A673 (cell line): ENCODE measurements around the gene ACTR3. TPM values are rescaled to one million over a fixed set of nuclear protein-coding genes. Genes with fewer than 3 reads are reported as not detected.

ENCODE experiments used
- BruUV-seq: library from RNA; stranded (reverse); fragments of 400-500 nt; replicated peaks from 2 replicates; lab custom pipeline; 2021; lab: Mats Ljungman, UMichigan
- CTCF ChIA-PET: fragments of 300-600 bp; sonication (Branson Sonifier 250); formaldehyde crosslinking; loops from one replicate; lab custom pipeline; 2022; ENCODE audit warnings: antibody characterized with exemption; lab: Charles Lee
- POLR2A ChIA-PET: fragments of 300-600 bp; sonication (Branson Sonifier 250); formaldehyde crosslinking; loops from one replicate; lab custom pipeline; 2022; ENCODE audit warnings: antibody characterized with exemption; ENCODE audit not compliant: low non-redundant PET; lab: Charles Lee
- DNase-seq: peaks from one replicate; pipeline ENCODE4 v3.0.0-alpha.2; 2015; ENCODE audit warnings: low spot score
- H3K27ac ChIP-seq: fragments of 200-600 bp; sonication (generic); 2 replicates; pipeline ENCODE4 v1.5.1; 2016; ENCODE audit warnings: mixed run types, low read depth, mild to moderate bottlenecking, mixed read lengths, antibody characterized with exemption, low read length; ENCODE audit not compliant: poor library complexity, severe bottlenecking
- H3K27me3 ChIP-seq: fragments of 200-600 bp; sonication (generic); replicated peaks from 2 replicates; pipeline ENCODE4 v1.6.1; 2017; ENCODE audit warnings: mixed run types, low read depth, mild to moderate bottlenecking, mixed read lengths, antibody characterized with exemption, low read length; ENCODE audit not compliant: insufficient read depth, poor library complexity
- H3K36me3 ChIP-seq: fragments of 200-600 bp; sonication (generic); 2 replicates; pipeline ENCODE4 v1.6.1; 2016; ENCODE audit warnings: mixed run types, mild to moderate bottlenecking, mixed read lengths, antibody characterized with exemption, low read length; ENCODE audit not compliant: insufficient read depth, poor library complexity, severe bottlenecking
- H3K4me1 ChIP-seq: fragments of 200-600 bp; sonication (generic); 2 replicates; pipeline ENCODE4 v1.6.1; 2017; ENCODE audit warnings: mixed run types, mild to moderate bottlenecking, mixed read lengths, antibody characterized with exemption, low read length; ENCODE audit not compliant: insufficient read depth, poor library complexity, severe bottlenecking
- H3K4me3 ChIP-seq: fragments of 200-600 bp; sonication (generic); 2 replicates; pipeline ENCODE4 v1.5.1; 2016; ENCODE audit warnings: low read depth, mixed run types, mild to moderate bottlenecking, mixed read lengths, low read length; ENCODE audit not compliant: poor library complexity, severe bottlenecking
- H3K9me3 ChIP-seq: fragments of 200-600 bp; sonication (generic); 2 replicates; pipeline ENCODE4 v1.6.1; 2016; ENCODE audit warnings: mixed run types, low read depth, mild to moderate bottlenecking, mixed read lengths, antibody characterized with exemption, low read length; ENCODE audit not compliant: poor library complexity, severe bottlenecking
- EZH2 ChIP-seq: fragments of 200-600 bp; sonication (generic); IDR thresholded peaks from 2 replicates; pipeline ENCODE4 v1.6.1; 2017; ENCODE audit warnings: borderline replicate concordance, low read depth, mild to moderate bottlenecking, mixed read lengths, antibody characterized with exemption, low read length; ENCODE audit not compliant: poor library complexity, severe bottlenecking
- intact Hi-C: fragments of 100-400 bp; cut with micrococcal nuclease; formaldehyde crosslinking; loops from one replicate; pipeline ENCODE4 v1.10.0; 2022; ENCODE audit not compliant: unreplicated experiment
- total RNA-seq: library from RNA; stranded (reverse); gene quantifications from 2 replicates; pipeline ENCODE4 v1.2.3, GENCODE V29; 2021
- TF ChIP-seq, protein P1 (sequence below): fragments of 300-800, 200-600 bp; sonication (generic); conservative IDR thresholded peaks from 2 replicates; pipeline ENCODE4 v1.5.1; 2017; ENCODE audit warnings: low read depth, mild to moderate bottlenecking, antibody characterized with exemption, low read length, moderate library complexity, mixed read lengths

Gene ACTR3
- total RNA-seq, 1 experiment from 2014 or later, result 340 TPM

DNA sequence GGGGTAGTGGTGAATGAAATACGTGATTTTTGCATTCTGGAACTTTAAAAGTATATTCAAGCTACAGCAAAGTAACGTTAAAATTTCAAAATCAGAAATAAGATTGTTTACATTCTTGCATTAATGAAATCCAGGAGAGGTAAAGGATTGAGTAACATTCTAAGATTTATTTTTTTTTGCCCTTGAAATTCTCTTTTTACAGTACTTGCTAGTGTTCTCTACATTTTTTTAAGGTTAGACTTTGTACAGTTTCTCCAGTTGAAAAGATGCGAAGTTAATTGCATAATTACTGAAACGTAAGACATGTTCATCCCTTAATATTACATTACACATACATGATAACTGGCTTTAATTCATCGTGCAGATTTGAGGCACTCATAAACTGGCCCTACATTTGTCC lies 74.5 kb downstream of the ACTR3 start:
- CTCF ChIA-PET, result no interaction called here
- intact Hi-C loops, result loop anchor here (10.0 kb wide), 1 partner anchor 210 kb away; the partner anchor contains the start of gene SLC35F5
- H3K4me1 ChIP-seq, result no peaks in the 10 kb centered on the region
- no peak overlapping the region for H3K27ac ChIP-seq
- H3K9me3 ChIP-seq, result no peaks in the 10 kb centered on the region
- no peak overlapping the region for H3K4me3 ChIP-seq
- POLR2A ChIA-PET, result no interaction called here
- TF ChIP-seq EZH2, result no peak
- TF ChIP-seq, protein P1, sequence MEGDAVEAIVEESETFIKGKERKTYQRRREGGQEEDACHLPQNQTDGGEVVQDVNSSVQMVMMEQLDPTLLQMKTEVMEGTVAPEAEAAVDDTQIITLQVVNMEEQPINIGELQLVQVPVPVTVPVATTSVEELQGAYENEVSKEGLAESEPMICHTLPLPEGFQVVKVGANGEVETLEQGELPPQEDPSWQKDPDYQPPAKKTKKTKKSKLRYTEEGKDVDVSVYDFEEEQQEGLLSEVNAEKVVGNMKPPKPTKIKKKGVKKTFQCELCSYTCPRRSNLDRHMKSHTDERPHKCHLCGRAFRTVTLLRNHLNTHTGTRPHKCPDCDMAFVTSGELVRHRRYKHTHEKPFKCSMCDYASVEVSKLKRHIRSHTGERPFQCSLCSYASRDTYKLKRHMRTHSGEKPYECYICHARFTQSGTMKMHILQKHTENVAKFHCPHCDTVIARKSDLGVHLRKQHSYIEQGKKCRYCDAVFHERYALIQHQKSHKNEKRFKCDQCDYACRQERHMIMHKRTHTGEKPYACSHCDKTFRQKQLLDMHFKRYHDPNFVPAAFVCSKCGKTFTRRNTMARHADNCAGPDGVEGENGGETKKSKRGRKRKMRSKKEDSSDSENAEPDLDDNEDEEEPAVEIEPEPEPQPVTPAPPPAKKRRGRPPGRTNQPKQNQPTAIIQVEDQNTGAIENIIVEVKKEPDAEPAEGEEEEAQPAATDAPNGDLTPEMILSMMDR, result no peak
- H3K27me3 ChIP-seq, result no peaks in the 10 kb centered on the region
- no TSS peak for BruUV-seq
- no peak for DNase-seq
- H3K36me3 ChIP-seq, result no peaks in the 10 kb centered on the region

DNA sequence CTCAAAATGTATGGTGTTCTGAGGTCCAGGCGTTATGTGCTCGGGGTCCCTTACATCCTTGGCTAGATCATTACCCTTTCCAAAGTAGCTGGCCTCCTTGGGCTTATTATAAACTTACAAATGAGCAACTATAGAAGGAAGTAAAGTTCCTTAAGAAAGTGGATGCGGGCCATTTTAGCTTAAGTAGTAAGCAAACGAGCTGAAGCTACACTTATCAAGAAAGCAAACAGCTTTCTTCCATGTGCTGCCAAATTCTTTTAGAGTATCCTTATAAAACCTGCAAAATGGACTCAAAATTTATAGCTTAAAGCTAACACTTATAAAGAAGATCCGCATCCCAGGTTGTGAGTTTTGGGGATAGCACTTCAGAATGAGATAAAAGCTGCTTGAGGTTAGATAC lies 75.3 kb downstream of the ACTR3 start:
- intact Hi-C loops, result loop anchor here (10.0 kb wide), 1 partner anchor 210 kb away; the partner anchor contains the start of gene SLC35F5

DNA sequence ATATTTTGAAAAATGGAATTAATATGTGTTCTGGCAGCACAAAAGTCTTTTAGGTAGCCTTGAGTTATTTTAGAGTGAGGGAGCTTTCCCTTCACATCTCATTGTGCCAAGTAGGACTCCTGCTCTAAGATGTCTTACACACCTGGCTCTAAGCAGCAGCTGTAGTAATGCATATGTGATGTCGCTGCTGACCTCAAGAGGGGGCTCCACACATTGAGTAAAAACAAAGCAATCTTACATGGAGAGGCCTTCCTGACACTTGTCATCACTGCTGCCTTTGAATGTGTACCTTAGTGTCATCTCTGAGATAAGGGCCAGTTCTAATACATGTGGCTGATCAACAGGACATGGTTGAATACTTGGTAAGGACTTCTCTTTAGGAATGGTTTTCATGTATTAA lies 75.8 kb downstream of the ACTR3 start:
- intact Hi-C loops, result loop anchor here (10.0 kb wide), 1 partner anchor 211 kb away; the partner anchor contains the start of gene SLC35F5
- Histone ChIP-seq H3K4me3 (no peak overlapping the region), H3K27me3 (no peaks in the 10 kb centered on the region), H3K9me3 (no peaks in the 10 kb centered on the region), H3K4me1 (no peaks in the 10 kb centered on the region), H3K27ac (no peak overlapping the region), H3K36me3 (no peaks in the 10 kb centered on the region)
- DNase-seq, result peak; percentile 50
- no TSS peak for BruUV-seq
- ChIA-PET CTCF (no interaction called here), POLR2A (no interaction called here)
- no peak for TF ChIP-seq EZH2
- TF ChIP-seq, protein P1, result peak; percentile 65

More for the DNA sequence above, 75.3 kb downstream of the ACTR3 start:
- ChIA-PET POLR2A (no interaction called here), CTCF (no interaction called here)
- no peaks in the 10 kb centered on the region for H3K4me1 ChIP-seq
- no peaks in the 10 kb centered on the region for H3K36me3 ChIP-seq
- BruUV-seq, result no TSS peak
- no peaks in the 10 kb centered on the region for H3K27me3 ChIP-seq
- H3K4me3 ChIP-seq, result no peak overlapping the region
- no peak overlapping the region for H3K27ac ChIP-seq
- TF ChIP-seq EZH2, result no peak
- TF ChIP-seq, protein P1, result no peak
- no peaks in the 10 kb centered on the region for H3K9me3 ChIP-seq
- DNase-seq, result no peak
